Measurements from ENCODE around the gene TPTE. TPM values are rescaled to one million over a fixed set of nuclear protein-coding genes. Genes with fewer than 3 reads are reported as not detected.
"Not testable (repeated sequence)": the region's sequence is repeated elsewhere in the genome, so short reads cannot be mapped to it uniquely, and the experiment has no call there.

Gene TPTE
- total RNA-seq, 1 experiment from 2014 or later: not detected

GRCh38 chr21:10589115-10589514 is 67.7 kb downstream of the TPTE start:
- not testable (repeated sequence) for DNase-seq, H3K36me3 ChIP-seq, H3K27me3 ChIP-seq, H3K4me3 ChIP-seq, H3K9me3 ChIP-seq

DNA sequence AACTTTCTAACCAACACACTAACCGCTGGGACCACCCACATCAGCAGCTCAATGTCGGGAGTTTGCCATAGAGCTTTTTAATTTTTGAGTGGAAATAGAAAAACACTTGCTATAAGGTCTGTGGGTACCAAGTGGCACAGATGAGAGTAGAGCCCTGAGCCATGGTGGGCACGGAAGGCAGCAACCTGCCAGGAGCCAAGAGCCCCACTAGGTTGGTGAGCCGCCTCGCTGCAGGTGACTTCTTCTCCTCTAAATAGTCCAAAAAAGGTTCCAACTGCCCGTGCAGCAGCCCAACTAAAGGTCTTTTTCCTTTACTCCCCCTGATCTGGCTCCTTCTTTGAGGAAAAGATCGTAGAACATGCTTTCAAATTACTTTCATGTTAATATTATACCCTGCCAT is 85.7 kb downstream of the TPTE start:
- not testable (repeated sequence) for H3K36me3 ChIP-seq, H3K4me3 ChIP-seq, H3K9me3 ChIP-seq, DNase-seq, H3K27me3 ChIP-seq

GRCh38 chr21:10614285-10614684 is 92.9 kb downstream of the TPTE start:
- H3K36me3 ChIP-seq, H3K4me3 ChIP-seq, DNase-seq, H3K27me3 ChIP-seq, H3K9me3 ChIP-seq: not testable (repeated sequence)

DNA sequence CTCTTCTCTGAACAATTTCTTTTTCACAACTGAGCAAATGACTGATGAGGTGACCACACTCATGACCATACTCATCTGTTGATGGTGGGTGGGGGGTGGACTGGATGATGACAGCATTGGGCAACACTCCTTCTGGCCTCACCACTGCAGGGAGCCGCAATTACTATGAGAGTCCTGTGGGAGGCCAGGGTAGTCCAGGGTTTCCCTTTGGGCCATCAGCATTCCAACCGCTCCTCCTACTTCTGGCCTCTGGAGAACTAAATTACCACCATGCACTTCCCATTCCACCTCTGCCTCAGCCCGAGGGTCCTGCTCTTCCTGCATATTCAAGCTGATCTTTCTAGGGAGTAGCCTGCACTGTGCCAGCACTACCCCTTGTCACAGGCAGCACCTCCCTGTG is 94.7 kb downstream of the TPTE start:
- not testable (repeated sequence) for H3K27me3 ChIP-seq, H3K4me3 ChIP-seq, H3K9me3 ChIP-seq, H3K36me3 ChIP-seq
- DNase-seq: peak; percentile 19

GRCh38 chr21:10616535-10616934 is 95.2 kb downstream of the TPTE start:
- no peaks in the 10 kb centered on the region for H3K9me3 ChIP-seq
- no peak for DNase-seq
- no peaks in the 10 kb centered on the region for H3K36me3 ChIP-seq
- H3K27me3 ChIP-seq: no peaks in the 10 kb centered on the region
- no peak overlapping the region for H3K4me3 ChIP-seq

GRCh38 chr21:10617133-10617752 is 95.9 kb downstream of the TPTE start:
- H3K9me3 ChIP-seq, H3K36me3 ChIP-seq, H3K27me3 ChIP-seq, DNase-seq, H3K4me3 ChIP-seq: not testable (repeated sequence)

- no peaks in the 10 kb centered on the region for H3K36me3 ChIP-seq
- DNase-seq: no peak
- no peaks in the 10 kb centered on the region for H3K9me3 ChIP-seq
- no peaks in the 10 kb centered on the region for H3K27me3 ChIP-seq
- H3K4me3 ChIP-seq: no peak overlapping the region
Observed at GRCh38 chr21:10627316-10627863, 106.0 kb downstream of the TPTE start.

- H3K4me3 ChIP-seq, DNase-seq, H3K9me3 ChIP-seq, H3K27me3 ChIP-seq, H3K36me3 ChIP-seq: not testable (repeated sequence)
Observed at GRCh38 chr21:10629239-10629638, 107.9 kb downstream of the TPTE start.

- DNase-seq, H3K36me3 ChIP-seq, H3K4me3 ChIP-seq, H3K27me3 ChIP-seq, H3K9me3 ChIP-seq: not testable (repeated sequence)
Observed at GRCh38 chr21:10630829-10631228, 109.4 kb downstream of the TPTE start.

DNA sequence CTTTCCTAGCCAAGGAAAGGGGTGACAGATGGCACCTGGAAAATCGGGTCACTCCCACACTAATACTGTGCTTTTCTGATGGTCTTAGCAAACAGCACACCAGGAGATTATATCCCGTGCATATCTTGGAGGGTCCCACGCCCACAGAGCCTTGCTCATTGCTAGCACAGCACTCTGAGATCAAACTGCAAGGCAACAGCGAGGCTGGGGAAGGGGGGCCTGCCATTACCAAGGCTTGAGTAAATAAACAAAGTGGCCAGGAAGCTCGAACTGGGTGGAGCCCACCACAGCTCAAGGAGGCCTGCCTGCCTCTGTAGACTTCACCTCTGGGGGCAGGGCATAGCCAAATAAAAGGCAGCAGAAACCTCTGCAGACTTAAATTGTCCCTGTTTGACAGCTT is 109.9 kb downstream of the TPTE start:
- not testable (repeated sequence) for H3K27me3 ChIP-seq, H3K4me3 ChIP-seq, H3K36me3 ChIP-seq, DNase-seq, H3K9me3 ChIP-seq

GRCh38 chr21:10638144-10638543 is 116.8 kb downstream of the TPTE start:
- DNase-seq, H3K9me3 ChIP-seq, H3K4me3 ChIP-seq, H3K36me3 ChIP-seq, H3K27me3 ChIP-seq: not testable (repeated sequence)

- Histone ChIP-seq H3K36me3 (no peaks in the 10 kb centered on the region), H3K4me3 (no peak overlapping the region), H3K9me3 (0 out of 2 replicates have a peak, but pooled peaks cover 2% of the 10 kb centered on the region), H3K27me3 (no peaks in the 10 kb centered on the region)
- no peak for DNase-seq
Observed at GRCh38 chr21:10639123-10639522, 117.7 kb downstream of the TPTE start.

DNA sequence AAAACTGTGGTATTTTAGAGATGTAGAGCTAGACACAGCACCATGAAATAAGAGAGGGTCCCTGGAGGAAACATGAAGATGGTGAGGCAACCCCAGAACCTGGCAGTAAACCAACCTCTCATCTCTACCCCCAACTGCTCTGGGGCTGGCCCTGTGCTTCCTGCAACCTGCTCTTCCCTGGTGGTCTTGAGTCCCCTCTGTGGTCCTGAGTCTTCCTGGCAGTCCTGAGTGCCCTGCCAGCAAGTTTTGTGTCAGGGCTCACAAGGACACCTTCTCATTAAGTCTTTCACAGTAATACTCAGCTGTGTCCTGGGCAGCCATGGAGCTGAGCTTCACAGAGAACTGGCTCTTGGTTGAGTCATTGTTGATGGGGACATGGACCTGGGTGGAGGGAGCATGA is 118.4 kb downstream of the TPTE start:
- not testable (repeated sequence) for H3K36me3 ChIP-seq, H3K4me3 ChIP-seq, H3K9me3 ChIP-seq, DNase-seq, H3K27me3 ChIP-seq

DNA sequence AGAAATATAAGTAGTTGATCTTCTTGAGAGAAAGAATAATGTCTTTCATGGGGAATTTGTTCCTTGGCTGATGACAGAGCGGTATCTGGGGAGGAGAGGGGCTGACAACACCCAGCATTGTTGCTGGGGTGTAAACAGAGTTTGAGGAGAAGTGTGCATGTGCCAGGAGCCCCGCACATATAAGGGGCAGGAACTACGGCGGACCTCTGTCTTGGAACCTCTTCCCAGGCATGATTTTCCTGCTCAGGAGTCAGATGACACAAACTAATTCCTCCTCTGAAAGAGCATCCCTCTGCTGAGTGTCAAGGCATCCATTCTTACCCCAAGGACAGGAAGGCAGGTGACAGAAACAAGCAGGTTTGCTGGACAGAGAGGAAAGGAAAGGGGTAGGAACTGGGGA is 119.1 kb downstream of the TPTE start:
- no peaks in the 10 kb centered on the region for H3K36me3 ChIP-seq
- H3K9me3 ChIP-seq: 0 out of 2 replicates have a peak, but pooled peaks cover 2% of the 10 kb centered on the region
- H3K27me3 ChIP-seq: no peaks in the 10 kb centered on the region
- no peak overlapping the region for H3K4me3 ChIP-seq
- no peak for DNase-seq

DNA sequence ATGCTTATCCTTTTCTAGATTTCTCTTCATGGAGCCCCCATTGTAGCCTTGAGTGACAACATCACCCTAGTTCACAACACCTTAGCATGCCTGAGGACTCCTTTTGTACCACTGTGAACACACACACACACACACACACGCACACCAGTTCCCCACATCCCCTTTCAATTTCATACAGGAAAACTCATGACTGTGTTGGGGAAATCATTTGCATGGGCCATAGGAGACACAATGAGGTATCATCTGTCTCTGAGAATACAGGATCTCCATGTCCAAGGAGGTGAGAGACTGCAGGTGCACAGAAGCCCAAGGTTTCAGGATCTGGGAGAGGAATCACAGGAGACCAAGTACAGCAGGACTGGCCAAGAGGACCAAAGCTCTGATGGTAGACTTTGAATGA is 119.7 kb downstream of the TPTE start:
- Histone ChIP-seq H3K9me3 (0 out of 2 replicates have a peak, but pooled peaks cover 2% of the 10 kb centered on the region), H3K36me3 (no peaks in the 10 kb centered on the region), H3K27me3 (no peaks in the 10 kb centered on the region), H3K4me3 (no peak overlapping the region)
- no peak for DNase-seq

- H3K4me3 ChIP-seq, H3K36me3 ChIP-seq, DNase-seq, H3K9me3 ChIP-seq, H3K27me3 ChIP-seq: not testable (repeated sequence)
Observed at GRCh38 chr21:10645667-10646066, 124.3 kb downstream of the TPTE start.

- H3K4me3 ChIP-seq, H3K36me3 ChIP-seq, DNase-seq, H3K9me3 ChIP-seq, H3K27me3 ChIP-seq: not testable (repeated sequence)
Observed at GRCh38 chr21:10649350-10650149, 128.2 kb downstream of the TPTE start.

GRCh38 chr21:10650297-10650696 is 128.9 kb downstream of the TPTE start:
- H3K27me3 ChIP-seq, H3K9me3 ChIP-seq, H3K4me3 ChIP-seq, DNase-seq, H3K36me3 ChIP-seq: not testable (repeated sequence)
